Caki2 (cell line): ENCODE measurements around the gene ATXN2. TPM values are rescaled to one million over a fixed set of nuclear protein-coding genes. Genes with fewer than 3 reads are reported as not detected.
"Not testable (repeated sequence)": the region's sequence is repeated elsewhere in the genome, so short reads cannot be mapped to it uniquely, and the experiment has no call there.

Experiments used
- DNase-seq: peaks from one replicate; pipeline ENCODE4 v3.0.0-alpha.2; 2015; ENCODE audit warnings: low read depth
- in situ Hi-C: cut with HindIII; loops from 2 replicates; pipeline ENCODE4 v1.10.0; 2016; ENCODE audit warnings: low sequenced_read_pairs, low pct_unique_long_range_greater_than_20kb, mixed read lengths
- total RNA-seq: library from RNA; depleted of rRNA; stranded (reverse); fragments of >200 nt; shearing (Covaris generic); gene quantifications from 2 replicates; pipeline ENCODE4 v1.2.3, GENCODE V29; 2014; ENCODE audit warnings: low replicate concordance; rRNA removed

Gene ATXN2, protein sequence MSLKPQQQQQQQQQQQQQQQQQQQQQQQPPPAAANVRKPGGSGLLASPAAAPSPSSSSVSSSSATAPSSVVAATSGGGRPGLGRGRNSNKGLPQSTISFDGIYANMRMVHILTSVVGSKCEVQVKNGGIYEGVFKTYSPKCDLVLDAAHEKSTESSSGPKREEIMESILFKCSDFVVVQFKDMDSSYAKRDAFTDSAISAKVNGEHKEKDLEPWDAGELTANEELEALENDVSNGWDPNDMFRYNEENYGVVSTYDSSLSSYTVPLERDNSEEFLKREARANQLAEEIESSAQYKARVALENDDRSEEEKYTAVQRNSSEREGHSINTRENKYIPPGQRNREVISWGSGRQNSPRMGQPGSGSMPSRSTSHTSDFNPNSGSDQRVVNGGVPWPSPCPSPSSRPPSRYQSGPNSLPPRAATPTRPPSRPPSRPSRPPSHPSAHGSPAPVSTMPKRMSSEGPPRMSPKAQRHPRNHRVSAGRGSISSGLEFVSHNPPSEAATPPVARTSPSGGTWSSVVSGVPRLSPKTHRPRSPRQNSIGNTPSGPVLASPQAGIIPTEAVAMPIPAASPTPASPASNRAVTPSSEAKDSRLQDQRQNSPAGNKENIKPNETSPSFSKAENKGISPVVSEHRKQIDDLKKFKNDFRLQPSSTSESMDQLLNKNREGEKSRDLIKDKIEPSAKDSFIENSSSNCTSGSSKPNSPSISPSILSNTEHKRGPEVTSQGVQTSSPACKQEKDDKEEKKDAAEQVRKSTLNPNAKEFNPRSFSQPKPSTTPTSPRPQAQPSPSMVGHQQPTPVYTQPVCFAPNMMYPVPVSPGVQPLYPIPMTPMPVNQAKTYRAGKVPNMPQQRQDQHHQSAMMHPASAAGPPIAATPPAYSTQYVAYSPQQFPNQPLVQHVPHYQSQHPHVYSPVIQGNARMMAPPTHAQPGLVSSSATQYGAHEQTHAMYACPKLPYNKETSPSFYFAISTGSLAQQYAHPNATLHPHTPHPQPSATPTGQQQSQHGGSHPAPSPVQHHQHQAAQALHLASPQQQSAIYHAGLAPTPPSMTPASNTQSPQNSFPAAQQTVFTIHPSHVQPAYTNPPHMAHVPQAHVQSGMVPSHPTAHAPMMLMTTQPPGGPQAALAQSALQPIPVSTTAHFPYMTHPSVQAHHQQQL
- total RNA-seq, result 7.5 and 8.9 TPM in 2 replicates

DNA sequence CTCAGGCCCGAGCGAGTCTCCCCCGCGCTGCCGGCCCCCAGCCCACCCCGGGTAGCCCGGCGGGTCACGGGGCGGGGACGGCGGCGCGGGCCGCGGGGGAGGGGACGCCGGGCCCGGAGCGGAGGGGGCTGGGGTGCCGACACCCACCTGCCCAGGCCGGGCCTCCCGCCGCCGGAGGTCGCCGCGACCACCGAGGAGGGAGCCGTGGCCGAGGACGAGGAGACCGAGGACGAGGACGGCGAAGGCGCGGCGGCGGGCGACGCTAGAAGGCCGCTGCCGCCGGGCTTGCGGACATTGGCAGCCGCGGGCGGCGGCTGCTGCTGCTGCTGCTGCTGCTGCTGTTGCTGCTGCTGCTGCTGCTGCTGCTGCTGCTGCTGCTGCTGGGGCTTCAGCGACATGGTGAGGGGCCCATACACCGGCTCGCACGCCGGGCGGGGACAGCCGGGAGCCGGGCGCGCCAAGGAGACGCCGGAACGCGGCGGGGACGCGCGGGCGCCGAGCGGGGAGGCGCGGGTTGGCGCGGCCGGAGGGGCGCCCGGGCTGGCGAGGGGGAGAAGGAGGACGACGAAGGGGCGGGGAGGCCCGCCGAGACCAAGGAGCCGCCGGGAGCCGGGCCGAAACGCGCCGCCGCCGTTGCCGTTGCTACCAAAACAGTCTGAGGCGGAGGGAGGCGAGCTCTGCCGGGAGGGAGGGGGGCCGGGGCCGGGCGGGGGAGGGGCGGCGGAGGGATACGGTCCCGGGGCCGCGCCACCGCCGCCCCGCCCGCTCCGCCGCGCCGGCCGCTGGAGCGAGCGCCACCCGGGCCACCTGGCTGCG is at the start of gene ATXN2:
Gene ATXN2 (minus strand): TSS at position 679 of the 816 bp plus-strand sequence. CDS start 281 bp downstream, at position 398.
- no peak for DNase-seq
- in situ Hi-C loops, result no loop called here

DNA sequence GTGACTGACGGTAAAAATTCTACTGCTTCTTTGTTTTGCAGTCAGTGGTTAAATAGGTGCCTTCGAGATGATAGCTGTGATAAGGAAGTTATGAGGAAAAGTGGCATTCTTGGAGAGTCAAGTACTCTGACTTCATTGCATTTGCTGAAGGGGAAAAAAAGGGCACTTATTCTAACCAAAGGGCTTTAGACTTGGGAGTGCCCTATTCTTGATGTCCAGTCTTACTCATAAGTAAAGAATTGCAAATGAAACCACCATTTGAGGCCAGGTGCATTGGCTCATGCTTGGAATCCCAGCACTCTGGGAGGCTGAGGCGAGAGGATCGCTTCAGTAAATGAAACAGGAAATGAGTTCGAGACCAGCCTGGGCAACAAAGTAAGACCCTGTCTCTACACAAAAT is 46.3 kb upstream of the ATXN2 start:
- in situ Hi-C loops, result no loop called here
- peak; percentile 44 for DNase-seq

DNA sequence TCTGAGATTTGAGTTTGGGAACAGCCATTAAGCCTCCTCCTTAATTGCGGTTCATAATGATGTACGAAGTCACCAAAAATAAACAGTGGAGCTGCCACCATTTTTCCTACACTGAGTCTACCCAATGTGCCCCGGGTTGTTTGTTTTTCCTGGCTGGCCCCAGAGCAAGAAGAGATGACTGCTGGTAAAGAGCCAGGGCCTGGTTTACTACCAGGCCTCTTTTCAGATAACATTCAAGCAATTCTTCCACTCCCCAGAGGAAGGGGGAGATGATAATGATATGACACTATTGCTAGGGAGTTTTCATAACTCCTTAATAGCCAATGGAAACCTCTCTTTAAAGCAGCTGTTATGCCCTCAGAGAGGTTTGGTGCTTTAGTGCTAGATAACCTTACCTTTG is 44.3 kb upstream of the ATXN2 start:
- in situ Hi-C loops, result no loop called here
- DNase-seq, result no peak

DNA sequence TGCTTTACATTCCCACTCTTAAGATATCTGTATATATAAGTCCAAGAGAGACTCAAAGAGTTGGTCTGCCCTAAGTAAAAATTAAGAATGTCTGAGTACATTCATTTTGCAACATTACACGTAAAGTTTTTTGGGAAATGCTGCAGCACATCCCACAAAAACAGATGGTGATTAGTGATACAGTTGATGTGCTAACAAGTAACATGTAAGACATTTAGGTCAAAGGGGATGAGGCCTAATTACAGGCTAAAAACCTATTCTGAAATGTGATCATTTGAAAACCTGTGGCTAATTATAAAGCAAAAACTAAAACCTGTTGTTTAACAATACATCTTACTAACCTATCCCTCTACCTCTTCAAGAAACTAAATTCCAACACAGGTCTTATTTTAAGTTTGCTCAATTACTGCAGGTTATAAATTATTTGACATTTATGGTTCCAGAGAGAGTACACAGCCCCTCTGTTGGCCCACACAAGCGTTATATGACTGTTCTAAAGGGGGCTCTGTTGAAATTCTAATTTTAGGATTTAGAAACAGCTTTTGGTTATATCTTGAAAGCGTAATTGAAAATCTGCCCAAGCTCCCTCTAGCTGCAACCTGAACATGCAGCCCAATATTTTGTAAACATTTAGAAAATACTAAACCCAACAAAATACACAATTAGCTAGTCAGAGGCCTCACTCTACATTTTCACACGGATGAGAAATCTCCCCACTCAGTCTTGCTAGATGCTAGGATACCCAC is 43.7 kb upstream of the ATXN2 start:
- no peak for DNase-seq
- in situ Hi-C loops, result no loop called here

DNA sequence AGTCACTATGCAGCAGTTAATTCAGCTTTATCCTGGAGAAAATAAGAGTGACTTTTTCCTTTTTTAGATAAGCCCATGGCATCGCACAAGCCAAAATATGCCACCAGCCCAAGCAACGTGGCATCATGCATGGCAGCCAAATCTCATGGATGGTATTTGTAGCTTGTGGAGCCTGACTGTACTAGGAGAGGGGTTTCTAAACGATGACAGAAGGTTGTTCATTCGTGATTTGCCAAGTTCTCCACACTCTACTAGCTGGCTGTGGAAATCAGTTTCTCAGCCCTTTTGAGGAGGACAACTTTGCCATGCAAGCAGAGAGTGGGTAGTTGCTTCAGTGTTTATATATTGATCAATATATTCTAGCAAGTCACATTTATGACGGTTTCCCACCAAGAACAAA is 41.4 kb upstream of the ATXN2 start:
- DNase-seq, result no peak
- in situ Hi-C loops, result no loop called here

DNA sequence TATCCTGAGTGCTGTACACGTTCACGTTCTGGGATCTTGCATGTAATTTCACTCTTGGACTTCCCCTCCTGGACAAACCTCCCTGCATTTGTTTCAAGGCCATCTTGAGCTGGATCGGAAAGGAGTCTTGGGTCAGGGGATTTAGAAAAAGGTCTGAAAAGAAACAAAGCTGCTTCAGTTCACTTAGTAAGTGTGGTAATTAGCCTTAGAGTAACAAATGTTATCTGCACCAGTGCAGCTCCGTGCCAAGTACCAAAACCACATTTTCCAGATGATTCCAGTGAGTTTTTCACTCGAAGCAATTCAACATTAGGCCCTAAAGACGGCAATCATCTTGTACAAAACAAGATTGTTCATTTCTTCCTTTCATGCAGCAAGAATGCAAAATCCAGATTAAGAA is 39.4 kb upstream of the ATXN2 start:
- in situ Hi-C loops, result no loop called here
- no peak for DNase-seq

DNA sequence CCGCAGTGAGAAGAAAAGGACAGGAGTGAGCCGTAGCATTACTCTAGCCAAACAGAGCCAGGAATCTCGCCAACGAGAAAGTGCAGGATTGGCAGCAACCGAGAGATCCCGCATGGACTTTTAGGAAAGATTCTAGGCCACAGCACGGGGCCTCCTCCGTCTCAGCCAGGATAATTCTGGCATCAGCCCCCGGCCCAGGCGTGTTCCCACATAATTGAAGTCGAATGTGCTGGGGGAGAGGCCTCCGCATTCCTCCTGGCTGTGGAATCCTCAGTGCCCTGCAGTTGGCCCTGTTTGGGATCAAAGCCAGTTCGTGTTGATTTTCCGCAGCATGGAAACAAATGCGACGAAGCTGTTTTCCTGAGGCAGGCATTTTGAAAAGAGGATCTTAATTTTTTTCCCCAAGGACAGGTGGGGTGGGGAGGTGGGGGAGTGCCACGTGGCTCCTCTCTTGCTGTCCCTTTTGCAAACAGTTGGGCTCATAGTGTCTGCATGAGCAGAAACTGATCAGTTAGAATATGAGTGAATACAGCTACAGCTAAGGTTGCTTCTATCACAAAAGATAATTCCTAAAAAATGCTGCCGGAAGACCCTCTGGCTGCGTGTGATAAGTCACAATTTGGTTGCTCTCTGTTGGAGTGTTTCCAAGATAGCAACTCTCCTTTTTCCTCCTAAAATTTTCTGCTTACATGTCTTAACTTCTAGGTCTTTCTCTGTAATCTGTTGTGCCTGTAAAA is 37.3 kb upstream of the ATXN2 start:
- in situ Hi-C loops, result no loop called here
- DNase-seq, result no peak

DNA sequence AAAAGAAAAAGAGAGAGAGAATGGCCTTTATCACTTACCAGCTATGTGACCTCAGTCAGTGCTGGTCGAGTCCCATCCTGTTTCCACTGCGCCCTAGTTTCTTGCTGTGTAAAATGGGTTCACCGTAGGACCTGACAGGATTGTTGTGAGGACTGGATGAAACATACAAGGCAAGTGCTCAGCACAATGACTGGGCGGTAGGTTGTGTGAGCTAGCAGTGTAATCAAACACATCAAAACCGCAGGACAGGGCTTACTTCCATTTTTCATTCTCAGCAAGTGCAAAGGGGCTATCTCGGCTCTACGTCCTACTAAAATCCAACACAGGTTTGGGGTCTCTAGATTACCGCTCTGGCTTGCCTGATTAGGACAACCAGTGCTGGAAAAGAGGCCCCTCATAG is 36.4 kb upstream of the ATXN2 start:
- in situ Hi-C loops, result no loop called here
- DNase-seq, result no peak

DNA sequence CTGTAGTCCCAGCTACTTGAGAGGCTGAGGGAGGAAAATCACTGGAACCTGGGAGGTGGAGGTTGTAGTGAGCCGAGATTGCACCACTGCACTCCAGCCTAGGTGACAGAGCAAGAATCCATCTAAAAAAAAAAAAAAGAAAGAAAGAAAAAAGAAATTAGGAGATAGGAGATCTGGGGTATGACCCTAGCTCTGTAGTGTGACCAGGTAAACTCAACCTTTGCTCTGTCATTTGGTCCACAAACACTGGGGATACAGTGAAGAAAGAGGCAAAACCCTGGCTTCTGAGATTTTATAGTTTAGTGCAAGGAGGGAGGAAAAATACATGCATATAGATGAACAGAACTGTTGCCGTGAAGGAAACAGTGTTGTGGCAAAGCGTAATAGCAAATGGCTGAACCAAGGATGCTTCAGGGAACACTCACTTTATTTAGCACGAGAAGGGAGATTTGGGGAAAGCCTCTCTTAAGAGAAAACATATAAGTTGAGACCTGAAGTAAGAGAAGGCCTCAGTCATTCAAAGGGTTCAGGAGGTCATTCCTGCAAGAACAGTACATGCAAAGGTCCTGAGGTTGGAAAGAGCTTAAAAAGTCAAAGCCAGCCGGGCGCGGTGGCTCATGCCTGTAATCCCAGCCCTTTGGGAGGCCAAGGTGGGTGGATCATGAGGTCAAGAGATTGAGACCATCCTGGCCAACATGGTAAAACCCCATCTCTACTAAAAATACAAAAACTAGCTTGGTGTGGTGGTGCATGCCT is 29.6 kb upstream of the ATXN2 start:
- in situ Hi-C loops, result no loop called here
- DNase-seq, result no peak

DNA sequence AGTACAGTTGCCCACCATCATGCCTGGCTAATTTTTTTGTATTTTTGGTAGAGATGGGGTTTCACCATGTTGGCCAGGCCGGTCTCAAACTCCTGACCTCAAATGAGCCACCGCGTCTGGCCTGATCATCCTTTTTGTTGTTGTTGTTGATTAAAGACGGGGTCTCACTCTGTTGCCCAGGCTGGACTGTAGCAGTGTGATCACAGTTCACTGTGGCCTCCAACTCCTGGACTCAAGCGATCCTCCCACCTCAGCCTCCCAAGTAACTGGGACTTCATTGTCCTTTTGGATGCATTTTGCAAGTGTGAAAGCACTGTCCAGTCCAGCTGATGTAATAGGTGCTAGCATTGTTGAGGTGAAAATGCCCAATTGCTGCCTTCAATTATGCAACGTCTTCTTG is 27.1 kb upstream of the ATXN2 start:
- in situ Hi-C loops, result no loop called here
- DNase-seq, result no peak

DNA sequence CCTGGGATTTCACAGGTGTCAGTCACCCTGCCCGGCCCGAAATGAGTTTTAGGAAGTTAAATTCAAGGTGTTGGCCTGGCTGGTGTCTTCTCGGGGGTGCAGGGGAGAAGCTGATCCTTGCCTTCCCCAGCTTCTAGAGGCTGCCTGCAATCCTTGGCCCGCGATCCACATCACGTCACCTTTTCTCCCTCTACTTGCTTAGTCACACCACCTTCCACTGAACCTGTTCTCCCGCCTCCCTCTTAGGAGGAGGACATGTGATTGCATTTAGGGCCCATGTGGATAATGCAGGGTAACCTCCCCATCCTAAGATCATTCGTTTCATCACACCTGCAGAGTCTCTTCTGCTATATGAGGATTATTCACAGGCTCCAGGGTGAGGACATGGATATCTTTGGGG is 25.4 kb upstream of the ATXN2 start:
- in situ Hi-C loops, result no loop called here
- DNase-seq, result peak; percentile 14

DNA sequence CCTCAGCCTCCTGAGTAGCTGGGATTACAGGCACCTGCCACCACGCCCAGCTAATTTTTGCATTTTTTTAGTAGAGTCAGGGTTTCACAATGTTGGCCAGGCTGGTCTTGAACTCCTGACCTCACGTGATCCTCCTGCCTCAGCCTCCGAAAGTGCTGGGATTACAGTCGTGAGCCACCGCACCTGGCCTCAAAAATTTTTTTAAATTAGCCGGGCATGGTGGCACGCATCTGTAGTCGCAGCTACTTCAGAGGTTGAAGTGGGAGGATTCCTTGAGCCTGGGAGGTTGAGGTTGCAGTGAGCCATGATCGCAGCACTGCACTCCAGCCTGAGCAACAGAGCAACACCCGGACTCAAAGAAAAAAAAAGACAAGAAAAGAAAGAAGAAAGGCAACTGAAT is 18.7 kb upstream of the ATXN2 start:
- DNase-seq, in situ Hi-C loops: not testable (repeated sequence)

DNA sequence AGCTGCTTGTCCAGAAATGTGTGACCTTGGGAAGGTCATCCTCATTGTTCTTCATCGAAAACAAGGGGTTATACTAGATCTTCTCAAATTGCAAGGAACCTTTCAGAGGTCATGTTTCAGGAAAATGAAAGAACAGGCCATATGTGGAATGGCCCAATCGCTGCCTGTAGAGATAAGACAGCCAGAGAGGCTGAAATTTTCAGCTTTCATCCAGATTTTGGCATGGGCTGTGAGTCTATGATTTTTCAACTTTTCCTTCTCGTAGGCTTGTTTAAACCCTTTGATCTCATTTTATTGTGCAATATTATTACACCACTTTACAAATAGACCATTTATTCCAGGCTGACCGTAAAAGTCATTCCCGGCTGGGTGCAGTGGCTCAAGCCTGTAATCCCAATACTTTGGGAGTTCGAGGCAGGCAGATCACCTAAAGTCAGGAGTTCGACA is 17.1 kb upstream of the ATXN2 start:
- in situ Hi-C loops, result no loop called here
- no peak for DNase-seq

DNA sequence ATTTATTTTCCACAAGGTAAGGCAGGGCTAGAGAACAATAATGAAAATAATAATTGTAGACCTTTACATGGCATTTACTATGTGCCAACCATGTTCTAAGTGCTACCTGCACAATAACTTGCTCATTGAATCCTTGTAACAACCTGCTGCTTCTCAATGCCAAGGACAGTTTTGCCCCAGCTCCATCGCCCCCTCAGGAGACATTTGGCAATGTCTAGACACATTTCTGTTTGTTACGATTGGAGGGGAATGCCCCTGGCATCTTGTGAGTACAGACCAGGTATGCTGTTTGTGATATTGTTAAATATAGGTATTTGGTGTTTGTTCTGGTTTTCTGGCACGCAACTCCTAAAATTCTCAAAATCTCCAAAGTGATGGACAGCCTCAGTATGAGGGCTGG is 8.1 kb upstream of the ATXN2 start:
- DNase-seq, result no peak
- in situ Hi-C loops, result no loop called here

DNA sequence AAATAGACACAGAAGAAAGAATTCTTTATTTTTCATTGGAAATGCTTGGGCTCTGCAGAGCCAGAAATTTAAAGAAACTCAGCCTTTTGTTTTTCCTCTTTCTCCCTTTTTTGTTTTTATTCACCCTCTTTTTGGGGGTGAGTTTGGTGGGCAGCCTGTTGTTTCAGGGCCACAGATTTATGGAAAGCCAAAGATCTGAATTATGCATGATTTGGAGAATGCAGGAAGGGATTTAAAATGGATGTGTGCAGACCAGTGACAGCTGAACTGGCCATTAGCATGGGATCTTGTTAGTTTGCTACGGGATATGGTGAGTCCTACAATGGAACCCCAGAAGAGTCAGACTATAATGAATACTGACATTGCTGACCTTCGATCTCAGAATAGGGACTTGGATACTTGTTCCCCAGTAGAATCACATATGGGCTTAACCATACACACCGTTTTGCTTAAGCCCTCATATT is 7.7 kb upstream of the ATXN2 start:
- no peak for DNase-seq
- in situ Hi-C loops, result no loop called here
